ENCODE measurements around the gene NRDC. TPM values are rescaled to one million over a fixed set of nuclear protein-coding genes. Genes with fewer than 3 reads are reported as not detected.

NRDC gene
- total and polyA plus RNA-seq, 2 donors from 2014 or later = 99.5 to 110 TPM

GRCh38 chr1:51912881-51913280 is 34.4 kb upstream of the NRDC start:
- no peaks in the 10 kb centered on the region for H3K9me3 ChIP-seq (ENCODE audit: control insufficient read depth in 2 of 3, insufficient read depth in 1 of 3, low read length in 3 of 3)
- TF ChIP-seq CTCF (IDR thresholded peaks at IDR 0.05; ENCODE audit: borderline replicate concordance, extremely low read depth, insufficient read depth) = no peak
- H3K4me1 ChIP-seq (ENCODE audit: control insufficient read depth in 2 of 3, insufficient read depth in 2 of 3, low read depth in 1 of 3, low read length in 3 of 3) = no peaks in the 10 kb centered on the region
- intact Hi-C loops (cut with DNase I) = no loop called here
- no peaks in the 10 kb centered on the region for H3K27me3 ChIP-seq (ENCODE audit: control insufficient read depth, insufficient read depth, low read length)
- H3K9ac ChIP-seq (ENCODE audit: low read length in 3 of 3) = no peak overlapping the region
- no peak for DNase-seq
- H3K4me3 ChIP-seq (ENCODE audit: low read length in 3 of 3) = no peak overlapping the region
- H3K36me3 ChIP-seq (ENCODE audit: control insufficient read depth in 2 of 3, insufficient read depth in 3 of 3, low read length in 3 of 3) = no peaks in the 10 kb centered on the region
- H3K27ac ChIP-seq (ENCODE audit: low read depth in 2 of 2, low read length in 2 of 2) = no peak overlapping the region
- no peak for FAIRE-seq

- H3K9ac ChIP-seq (ENCODE audit: low read length in 3 of 3) = no peak overlapping the region
- intact Hi-C loops (cut with DNase I) = no loop called here
- peak in 3 of 5 donors; percentile 50 to 77 (median 63) for DNase-seq
- H3K4me1 ChIP-seq (ENCODE audit: control insufficient read depth in 2 of 3, insufficient read depth in 2 of 3, low read depth in 1 of 3, low read length in 3 of 3) = no peaks in the 10 kb centered on the region
- no peak for FAIRE-seq
- no peak for TF ChIP-seq CTCF (IDR thresholded peaks at IDR 0.05; ENCODE audit: borderline replicate concordance, extremely low read depth, insufficient read depth)
- no peaks in the 10 kb centered on the region for H3K36me3 ChIP-seq (ENCODE audit: control insufficient read depth in 2 of 3, insufficient read depth in 3 of 3, low read length in 3 of 3)
- H3K9me3 ChIP-seq (ENCODE audit: control insufficient read depth in 2 of 3, insufficient read depth in 1 of 3, low read length in 3 of 3) = no peaks in the 10 kb centered on the region
- H3K27ac ChIP-seq (ENCODE audit: low read depth in 2 of 2, low read length in 2 of 2) = no peak overlapping the region
- no peak overlapping the region for H3K4me3 ChIP-seq (ENCODE audit: low read length in 3 of 3)
- no peaks in the 10 kb centered on the region for H3K27me3 ChIP-seq (ENCODE audit: control insufficient read depth, insufficient read depth, low read length)
Measured at GRCh38 chr1:51910221-51911000, 31.9 kb upstream of the NRDC start.

- no peaks in the 10 kb centered on the region for H3K4me1 ChIP-seq (ENCODE audit: control insufficient read depth in 2 of 3, insufficient read depth in 2 of 3, low read depth in 1 of 3, low read length in 3 of 3)
- no peak for DNase-seq
- no peak for FAIRE-seq
- no peak for TF ChIP-seq CTCF (IDR thresholded peaks at IDR 0.05; ENCODE audit: borderline replicate concordance, extremely low read depth, insufficient read depth)
- no peak overlapping the region for H3K27ac ChIP-seq (ENCODE audit: low read depth in 2 of 2, low read length in 2 of 2)
- intact Hi-C loops (cut with DNase I) = loop anchor here (10.0 kb wide), 1 partner anchor 96 kb away; no protein-coding TSS in a partner anchor
- no peak overlapping the region for H3K4me3 ChIP-seq (ENCODE audit: low read length in 3 of 3)
- no peaks in the 10 kb centered on the region for H3K36me3 ChIP-seq (ENCODE audit: control insufficient read depth in 2 of 3, insufficient read depth in 3 of 3, low read length in 3 of 3)
- H3K9me3 ChIP-seq (ENCODE audit: control insufficient read depth in 2 of 3, insufficient read depth in 1 of 3, low read length in 3 of 3) = no peaks in the 10 kb centered on the region
- no peaks in the 10 kb centered on the region for H3K27me3 ChIP-seq (ENCODE audit: control insufficient read depth, insufficient read depth, low read length)
- no peak overlapping the region for H3K9ac ChIP-seq (ENCODE audit: low read length in 3 of 3)
Measured at GRCh38 chr1:51908499-51908898, 30.0 kb upstream of the NRDC start.

Measured in kidney (tissue), 14 donors.